Epithelial cell of proximal tubule (primary cell): ENCODE data around the gene FBXO31. TPM values are rescaled to one million over a fixed set of nuclear protein-coding genes. Genes with fewer than 3 reads are reported as not detected.
A peak's percentile ranks its signal among the peaks of the same experiment; 100 is the strongest.

ENCODE experiments used
- DNase-seq: peaks from one replicate; pipeline ENCODE4 v3.0.0-alpha.2; 2011; ENCODE audit warnings: low read depth
- H3K4me3 ChIP-seq: 2 replicates; pipeline ENCODE4 v1.5.1; 2011; ENCODE audit warnings: low read depth, mild to moderate bottlenecking, low read length
- CTCF ChIP-seq: conservative IDR thresholded peaks from 2 replicates; pipeline ENCODE4 v1.5.1; 2012; ENCODE audit warnings: low read depth, mild to moderate bottlenecking, low read length
- total RNA-seq: library from RNA; depleted of rRNA; stranded (reverse); fragments of >200 nt; gene quantifications from 2 replicates; pipeline ENCODE4 v1.2.3, GENCODE V29; 2015

Gene FBXO31
- total RNA-seq, 1 donor from 2014 or later, result 18.0 TPM

GRCh38 chr16:87417528-87417910, 33.9 kb upstream of the FBXO31 start:
- no peak overlapping the region for H3K4me3 ChIP-seq
- no peak for DNase-seq
- no peak for TF ChIP-seq CTCF

GRCh38 chr16:87416826-87417527, 33.4 kb upstream of the FBXO31 start:
- no peak for DNase-seq
- peak; percentile 73 for TF ChIP-seq CTCF
- no peak overlapping the region for H3K4me3 ChIP-seq

- DNase-seq, result no peak
- no peak overlapping the region for H3K4me3 ChIP-seq
- no peak for TF ChIP-seq CTCF
Measured at GRCh38 chr16:87415441-87415840, 31.9 kb upstream of the FBXO31 start.

GRCh38 chr16:87414251-87414680, 30.7 kb upstream of the FBXO31 start:
- TF ChIP-seq CTCF, result no peak
- DNase-seq, result no peak
- H3K4me3 ChIP-seq, result no peak overlapping the region

- no peak for TF ChIP-seq CTCF
- no peak for DNase-seq
Measured at GRCh38 chr16:87412996-87413421, 29.4 kb upstream of the FBXO31 start.

GRCh38 chr16:87412371-87412995, 28.9 kb upstream of the FBXO31 start:
- DNase-seq, result no peak
- TF ChIP-seq CTCF, result no peak

More at GRCh38 chr16:87412996-87413421, 29.4 kb upstream of the FBXO31 start:
- no peak overlapping the region for H3K4me3 ChIP-seq

More at GRCh38 chr16:87412371-87412995, 28.9 kb upstream of the FBXO31 start:
- no peak overlapping the region for H3K4me3 ChIP-seq
